Heart left ventricle (tissue), 16 donors: ENCODE measurements around the gene NCOA4. TPM values are rescaled to one million over a fixed set of nuclear protein-coding genes. Genes with fewer than 3 reads are reported as not detected.

ENCODE experiments used
- ATAC-seq, 4 donors: fragments of 200-7000 bp; cut with Tn5 transposase; one replicate each; pipeline ENCODE4 v1.9.1; 2020 to 2022; ENCODE audit warnings: moderate library complexity in 4 of 4, mild to moderate bottlenecking in 3 of 4, moderate number of reproducible peaks in 1 of 4
- DNase-seq, 5 donors: peaks; one replicate each; pipeline ENCODE4 v3.0.0-alpha.2; 2020
- H3K27ac ChIP-seq, 12 donors: fragments of 200-600 bp; sonication (generic) in 4 of 12; one replicate each; pipeline versions ENCODE4 v1.5.0 to v1.8.0; 2016 to 2022; ENCODE audit warnings: mild to moderate bottlenecking in 2 of 12
- H3K27me3 ChIP-seq, 9 donors: fragments of 200-600 bp; sonication (generic) in 2 of 9; one replicate each; pipeline versions ENCODE4 v1.5.1 to v1.8.0; 2016 to 2022; ENCODE audit warnings: mild to moderate bottlenecking in 3 of 9
- H3K36me3 ChIP-seq, 9 donors: fragments of 200-600 bp; sonication (generic) in 2 of 9; one replicate each; pipeline versions ENCODE4 v1.5.0 to v1.8.0; 2018 to 2022; ENCODE audit warnings: mild to moderate bottlenecking in 2 of 9
- H3K4me1 ChIP-seq, 12 donors: fragments of 200-600 bp; sonication (generic) in 4 of 12; one replicate each; pipeline versions ENCODE4 v1.5.0 to v1.8.0; 2016 to 2022; ENCODE audit warnings: mild to moderate bottlenecking in 3 of 12
- H3K4me3 ChIP-seq, 12 donors: fragments of 200-600 bp; sonication (generic) in 4 of 12; one replicate each; pipeline versions ENCODE4 v1.5.0 to v1.8.0; 2017 to 2022; ENCODE audit warnings: mild to moderate bottlenecking in 9 of 12, moderate library complexity in 4 of 12
- H3K9me3 ChIP-seq, 12 donors: fragments of 200-600 bp; sonication (generic) in 4 of 12; one replicate each; pipeline versions ENCODE4 v1.5.0 to v1.8.0; 2016 to 2022; ENCODE audit warnings: mild to moderate bottlenecking in 1 of 12
- POLR2A ChIP-seq, 2 donors: fragments of 450-650 bp; IDR thresholded peaks; one replicate each; pipeline ENCODE4 v1.6.1; 2017; ENCODE audit warnings: antibody characterized with exemption in 2 of 2, mild to moderate bottlenecking in 2 of 2, moderate library complexity in 2 of 2
- WGBS, 4 donors: extraction: QIAGEN DNeasy Blood & Tissue Kit in 2 of 4; methylation state at CpG; one replicate each; pipeline versions ENCODE4 v1.1.5 to v1.1.7; 2013 to 2018; 5-methylcytosine and 5-hydroxymethylcytosine counted together
- intact Hi-C, 10 donors: fragments of 100-400 bp; cut with DNase I; formaldehyde crosslinking; loops; one replicate each; pipeline versions ENCODE4 v1.11.1 to v1.14.2; 2022
- polyA plus RNA-seq, 2 donors: library from polyadenylated mRNA; stranded (reverse); fragments of 200-250 nt; gene quantifications; one replicate each; pipeline ENCODE4 v1.2.3, GENCODE V29; 2013
- total RNA-seq, 9 donors: library from RNA; depleted of rRNA in 2 of 9; stranded (reverse); fragments of >200 nt in 2 of 9; fragmentation: NEBNext Ultra II Directional in 3 of 9; extraction: Animal tissue kit (Norgen Biotek cat#: 25700) in 3 of 9; gene quantifications; one replicate each; pipeline versions ENCODE4 v1.1.0 to v1.2.4, GENCODE V29; 2016 to 2023
- TF ChIP-seq, protein P1 (sequence below), 12 donors: fragments of 200-600 bp; sonication (generic) in 4 of 12; IDR thresholded peaks; one replicate each; pipeline versions ENCODE4 v1.5.0 to v1.8.0; 2018 to 2022; ENCODE audit warnings: antibody characterized with exemption in 12 of 12, mild to moderate bottlenecking in 5 of 12
- donor health status: ischemic (EF 13 %, LVEDD 7.1; RV severe dilation, severe dysfunction).
- donor health status: healthy with polysubstance abuse.
- donor health status: DM: no; HTN: yes; CAD: no.
- donor health status: DM: no; HTN: no; CAD: no.
- donor health status: ischemic (EF 25% LVEDD 6.9; RV normal size, moderate dysfunction).
- donor health status: ischemic (EF 25% LVEDD 5.7; RV mildly dilated, moderate dysfunction).
- donor health status: healthy.
- donor health status: DM: yes; HTN: yes; CAD: no.
- donor health status: ischemic (EF 35%, LVEDD 5.7; RV mildly dilated, moderate dysfunction).
- donor health status: nonischemic (EF 11% LVEDD 7.7; RV severe dilation, severe dysfunction).
- donor health status: DM: yes; HTN: yes; CAD: no.
- donor health status: PGD.
- donor health status: ischemic (EF 29% LVEDD 5.4; RV normal size, mild dysfunction).
- donor health status: nonischemic (EF 23%, LVEDD 6.1; RV moderate dilation, normal function).

Gene NCOA4
- total and polyA plus RNA-seq, 11 donors, result 55.1 to 296 (median 252) TPM

DNA sequence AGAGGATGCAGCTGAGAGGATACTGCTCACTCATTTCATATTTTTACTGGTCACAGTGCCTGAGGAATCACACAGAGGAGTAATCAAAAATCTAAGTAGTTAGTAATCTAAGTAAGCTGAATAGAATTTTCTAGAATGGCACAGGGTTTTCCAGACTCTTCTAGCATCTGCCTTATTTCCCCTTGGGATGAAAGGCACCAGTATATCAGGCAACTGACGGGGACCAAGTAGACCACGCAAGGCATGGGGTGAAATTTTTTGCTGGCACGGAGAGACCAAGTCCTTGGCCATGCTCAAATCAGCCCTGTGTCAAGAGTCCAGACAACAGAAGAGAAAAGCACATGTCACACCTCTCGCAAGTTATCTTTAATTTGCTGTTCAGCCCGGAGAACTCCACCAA lies 14.2 kb downstream of the NCOA4 start:
- WGBS, 4 donors, result 70 to 90% (median 72%) methylated on average over 5 of the region's 5 CpGs
- Histone ChIP-seq H3K27ac (peak overlapping the region in 3 of 12 donors; percentile 15 to 93 (median 85)), H3K4me3 (no peak overlapping the region), H3K9me3 (no peaks in the 10 kb centered on the region), H3K27me3 (no peaks in the 10 kb centered on the region), H3K36me3 (peaks cover 0 to 62% (median 52%) of the 10 kb centered on the region in 9 donors), H3K4me1 (peaks cover 0 to 62% (median 51%) of the 10 kb centered on the region in 12 donors)
- TF ChIP-seq, protein P1, sequence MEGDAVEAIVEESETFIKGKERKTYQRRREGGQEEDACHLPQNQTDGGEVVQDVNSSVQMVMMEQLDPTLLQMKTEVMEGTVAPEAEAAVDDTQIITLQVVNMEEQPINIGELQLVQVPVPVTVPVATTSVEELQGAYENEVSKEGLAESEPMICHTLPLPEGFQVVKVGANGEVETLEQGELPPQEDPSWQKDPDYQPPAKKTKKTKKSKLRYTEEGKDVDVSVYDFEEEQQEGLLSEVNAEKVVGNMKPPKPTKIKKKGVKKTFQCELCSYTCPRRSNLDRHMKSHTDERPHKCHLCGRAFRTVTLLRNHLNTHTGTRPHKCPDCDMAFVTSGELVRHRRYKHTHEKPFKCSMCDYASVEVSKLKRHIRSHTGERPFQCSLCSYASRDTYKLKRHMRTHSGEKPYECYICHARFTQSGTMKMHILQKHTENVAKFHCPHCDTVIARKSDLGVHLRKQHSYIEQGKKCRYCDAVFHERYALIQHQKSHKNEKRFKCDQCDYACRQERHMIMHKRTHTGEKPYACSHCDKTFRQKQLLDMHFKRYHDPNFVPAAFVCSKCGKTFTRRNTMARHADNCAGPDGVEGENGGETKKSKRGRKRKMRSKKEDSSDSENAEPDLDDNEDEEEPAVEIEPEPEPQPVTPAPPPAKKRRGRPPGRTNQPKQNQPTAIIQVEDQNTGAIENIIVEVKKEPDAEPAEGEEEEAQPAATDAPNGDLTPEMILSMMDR (IDR thresholded peaks at IDR 0.05), result no peak
- TF ChIP-seq POLR2A (IDR thresholded peaks at IDR 0.05), result no peak
- intact Hi-C loops, result no loop called here
- no peak for ATAC-seq
- no peak for DNase-seq

DNA sequence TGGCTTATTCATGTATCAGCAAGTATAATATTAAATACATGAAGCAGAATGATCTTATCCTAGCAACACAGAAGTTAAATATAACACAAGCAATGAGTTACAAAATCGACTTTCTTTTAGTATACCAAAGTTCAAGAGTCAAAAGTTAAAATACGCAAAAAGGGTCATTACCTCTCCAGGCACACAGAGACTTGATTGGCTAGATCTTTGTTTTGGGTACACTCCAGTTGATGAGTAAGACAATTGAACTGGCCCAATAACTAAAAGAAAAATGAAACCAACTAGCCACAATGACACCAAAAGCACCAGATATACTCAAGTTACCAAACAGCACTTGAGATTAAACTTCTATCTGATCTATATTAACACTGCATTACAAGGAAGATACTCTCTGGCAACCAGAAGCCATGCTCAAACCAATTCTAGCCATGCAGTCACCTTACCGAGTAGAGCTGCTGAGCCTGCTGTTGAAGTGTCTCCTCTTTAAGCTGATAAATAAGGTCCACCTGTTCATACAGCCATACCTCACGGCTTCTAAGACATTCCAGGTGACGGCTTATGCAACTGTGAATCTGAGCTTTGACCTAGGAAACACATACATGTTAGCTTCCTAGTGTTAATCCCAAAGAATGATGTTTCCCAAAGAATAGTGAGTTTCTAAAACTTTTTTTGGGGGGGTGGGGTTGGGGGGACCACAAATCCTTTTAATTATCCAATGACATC lies 15.6 kb downstream of the NCOA4 start:
- ATAC-seq (no peak), DNase-seq (no peak)
- intact Hi-C loops, result no loop called here
- WGBS, 4 donors, result 86 to 94% (median 91%) methylated on average over 5 of the region's 5 CpGs
- H3K9me3 ChIP-seq, result no peaks in the 10 kb centered on the region
- peak overlapping the region in 1 of 12 donors; percentile 51 for H3K27ac ChIP-seq
- H3K4me3 ChIP-seq, result no peak overlapping the region
- peaks cover 0 to 75% (median 66%) of the 10 kb centered on the region in 9 donors for H3K36me3 ChIP-seq
- H3K27me3 ChIP-seq, result no peaks in the 10 kb centered on the region
- H3K4me1 ChIP-seq, result peaks cover 0 to 50% (median 40%) of the 10 kb centered on the region in 12 donors
- no peak for TF ChIP-seq POLR2A (IDR thresholded peaks at IDR 0.05)

DNA sequence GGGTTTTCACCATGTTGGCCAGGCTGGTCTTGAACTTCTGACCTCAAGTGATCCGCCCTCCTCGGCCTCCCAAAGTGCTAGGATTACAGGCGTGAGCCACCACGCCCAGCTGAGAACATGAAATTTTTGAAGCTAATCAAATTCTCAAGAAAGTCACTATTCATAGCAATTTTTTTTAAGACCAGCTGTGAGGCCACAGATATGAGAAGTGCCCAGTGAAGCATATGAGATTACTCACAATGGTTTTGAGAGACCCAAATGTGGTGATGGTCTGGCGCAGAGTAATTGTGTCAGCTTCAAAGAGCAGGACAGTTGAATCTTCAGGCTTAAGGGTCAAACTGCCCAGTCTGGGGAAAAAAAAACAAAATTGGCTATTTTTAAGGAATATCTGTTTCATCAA lies 16.2 kb downstream of the NCOA4 start:
- Histone ChIP-seq H3K27me3 (no peaks in the 10 kb centered on the region), H3K36me3 (peaks cover 0 to 82% (median 72%) of the 10 kb centered on the region in 9 donors), H3K4me3 (no peak overlapping the region), H3K27ac (no peak overlapping the region), H3K4me1 (peaks cover 0 to 50% (median 34%) of the 10 kb centered on the region in 12 donors), H3K9me3 (no peaks in the 10 kb centered on the region)
- 95 to 98% (median 96%) methylated on average over 5 of the region's 5 CpGs for WGBS, 4 donors
- intact Hi-C loops, result no loop called here
- TF ChIP-seq, protein P1 (IDR thresholded peaks at IDR 0.05), result no peak
- no peak for TF ChIP-seq POLR2A (IDR thresholded peaks at IDR 0.05)
- ATAC-seq (no peak), DNase-seq (no peak)

DNA sequence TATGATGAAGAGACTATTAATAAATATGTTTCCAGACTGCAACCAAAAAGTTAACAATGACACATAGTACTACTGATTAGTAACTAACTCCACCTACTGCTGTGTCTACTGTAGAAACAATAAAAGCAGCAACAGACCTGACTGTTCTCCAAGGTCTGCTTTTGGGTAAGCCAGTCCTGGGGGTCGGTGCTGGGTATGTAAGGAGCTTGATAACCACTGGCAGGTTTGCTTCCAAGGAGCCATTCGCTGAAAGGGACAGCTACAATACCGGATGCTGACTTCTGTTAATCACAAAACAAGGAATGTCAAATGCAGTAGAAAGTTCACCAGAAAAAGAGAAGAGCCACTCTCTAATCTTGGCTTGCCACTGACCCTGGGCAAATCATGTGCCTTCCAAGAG lies 17.7 kb downstream of the NCOA4 start:
- intact Hi-C loops, result no loop called here
- no peak overlapping the region for H3K4me3 ChIP-seq
- 75 to 83% (median 78%) methylated on average over 3 of the region's 3 CpGs for WGBS, 4 donors

More for the DNA sequence above, 17.7 kb downstream of the NCOA4 start:
- ATAC-seq (no peak), DNase-seq (no peak)
- peaks cover 0 to 94% (median 87%) of the 10 kb centered on the region in 9 donors for H3K36me3 ChIP-seq
- no peak overlapping the region for H3K27ac ChIP-seq
- peaks cover 0 to 41% (median 20%) of the 10 kb centered on the region in 12 donors for H3K4me1 ChIP-seq
- TF ChIP-seq, protein P1 (IDR thresholded peaks at IDR 0.05), result no peak
- TF ChIP-seq POLR2A (IDR thresholded peaks at IDR 0.05), result no peak
- H3K27me3 ChIP-seq, result no peaks in the 10 kb centered on the region
- no peaks in the 10 kb centered on the region for H3K9me3 ChIP-seq
